Thyroid gland (tissue), 4 donors: Measurements from ENCODE around the gene MYOCOS.

Experiments
- CTCF ChIP-seq, 6 experiments: fragments of 200-600 bp in 3 of 6; fragments of 450-650 bp in 3 of 6; sonication (generic) in 3 of 6; IDR thresholded peaks; one replicate each; pipeline ENCODE4 v1.5.1; 2016 to 2019; ENCODE audit warnings: antibody characterized with exemption in 6 of 6, mild to moderate bottlenecking in 2 of 6, inconsistent platforms in 1 of 6, moderate library complexity in 1 of 6
- POLR2A ChIP-seq, 2 donors: fragments of 450-650 bp; IDR thresholded peaks; one replicate each; pipeline ENCODE4 v1.6.1; 2017; ENCODE audit warnings: antibody characterized with exemption in 2 of 2, mild to moderate bottlenecking in 2 of 2, moderate library complexity in 1 of 2

GRCh38 chr1:171585715-171586114 is 36.3 kb upstream of the MYOCOS start:
- TF ChIP-seq CTCF (IDR thresholded peaks at IDR 0.05) (no peak), POLR2A (IDR thresholded peaks at IDR 0.05) (no peak)
